ENCODE results near the gene SYT9. TPM values are rescaled to one million over a fixed set of nuclear protein-coding genes. Genes with fewer than 3 reads are reported as not detected.

The SYT9 gene
- polyA plus RNA-seq, 2 of the 4 experiments (the other 2 are of a cell fraction), result 0.10 TPM; not detected in 1

- H3K4me2 ChIP-seq, result no peak overlapping the region
- 0 out of 3 replicates have a peak, but pooled peaks cover 6% of the 10 kb centered on the region for H3K4me1 ChIP-seq
- no peak for ATAC-seq
- WGBS (ENCODE audit: missing lambda C conversion rate), result 80% methylated on average over 2 of the region's 2 CpGs
- CTCF ChIA-PET, result interaction anchor here (0.9 to 6.1 kb wide), 5 partner anchors 9 to 185 kb away, joined by 3 to 76 read pairs (median 4); no protein-coding TSS in a partner anchor
- no peak overlapping the region for H3K27ac ChIP-seq
- TF ChIP-seq RFX5 (IDR thresholded peaks at IDR 0.05), result no peak
- TF ChIP-seq KDM1A (IDR thresholded peaks at IDR 0.05; ENCODE audit: low read depth), result no peak
- no peak for TF ChIP-seq GATA3 (IDR thresholded peaks at IDR 0.05; ENCODE audit: borderline replicate concordance)
- TF ChIP-seq BHLHE40 (IDR thresholded peaks at IDR 0.05; ENCODE audit: low read depth, low read length), result no peak
- TF ChIP-seq EHF (CRISPR knock-in tag; IDR thresholded peaks at IDR 0.05), result no peak
- no peak for TF ChIP-seq ZC3H11A (IDR thresholded peaks at IDR 0.05)
- TF ChIP-seq PHF8 (IDR thresholded peaks at IDR 0.05; ENCODE audit: borderline replicate concordance, low read depth), result no peak
- no peak for TF ChIP-seq MYC (IDR thresholded peaks at IDR 0.05; ENCODE audit: borderline replicate concordance, low read length)
- no peak for TF ChIP-seq HOXB5 (CRISPR knock-in tag; IDR thresholded peaks at IDR 0.05)
- no peak for TF ChIP-seq FOXS1 (CRISPR knock-in tag; IDR thresholded peaks at IDR 0.05)
- no peak for TF ChIP-seq FOSB (CRISPR knock-in tag; IDR thresholded peaks at IDR 0.05)
- no peak for TF ChIP-seq POLR2AphosphoS2 (conservative IDR thresholded peaks at IDR 0.05; ENCODE audit: low read length)
- TF ChIP-seq NR3C1 (IDR thresholded peaks at IDR 0.05), result no peak
- no peak for TF ChIP-seq RCOR1 (IDR thresholded peaks at IDR 0.05; ENCODE audit: low read depth, low read length)
- no peak for TF ChIP-seq PBX3 (IDR thresholded peaks at IDR 0.05)
- no peak for TF ChIP-seq POLR2A (IDR thresholded peaks at IDR 0.05; ENCODE audit: low read length)
- no peak for TF ChIP-seq TP53 (CRISPR knock-in tag; IDR thresholded peaks at IDR 0.05)
- TF ChIP-seq NFE2L2 (conservative IDR thresholded peaks at IDR 0.05; ENCODE audit: low read length), result no peak
- TF ChIP-seq RARB (CRISPR knock-in tag; IDR thresholded peaks at IDR 0.05), result no peak
- no peak for FAIRE-seq
- no peak for DNase-seq (ENCODE audit: low read depth in 1 of 2, low spot score in 1 of 2)
- H3K4me3 ChIP-seq, result no peak overlapping the region
- H3K9me3 ChIP-seq, result no peaks in the 10 kb centered on the region
- POLR2A ChIA-PET, result no interaction called here
These were observed 258.3 kb downstream of the SYT9 start for GRCh38 chr11:7509966-7510365.

GRCh38 chr11:7511401-7511800, 259.7 kb downstream of the SYT9 start:
- 35% methylated on average over 5 of the region's 5 CpGs for WGBS (ENCODE audit: missing lambda C conversion rate)
- DNase-seq (ENCODE audit: low read depth in 1 of 2, low spot score in 1 of 2) (no peak), FAIRE-seq (no peak), ATAC-seq (no peak)
- CTCF ChIA-PET, result interaction anchor here (0.6 to 6.1 kb wide), 11 partner anchors 10 to 464 kb away, joined by 3 to 76 read pairs (median 6); no protein-coding TSS in a partner anchor
- Histone ChIP-seq H3K9me3 (no peaks in the 10 kb centered on the region), H3K27ac (no peak overlapping the region), H3K4me1 (0 out of 3 replicates have a peak, but pooled peaks cover 6% of the 10 kb centered on the region), H3K4me3 (no peak overlapping the region), H3K4me2 (no peak overlapping the region)
- peak; percentile 22; the same call in 1 of the 2 replicates for TF ChIP-seq USF2 (IDR thresholded peaks at IDR 0.05)
- no peak for TF ChIP-seq MAFK (IDR thresholded peaks at IDR 0.05; ENCODE audit: partially characterized antibody)
- POLR2A ChIA-PET, result no interaction called here

- CTCF ChIA-PET, result interaction anchor here (0.7 to 6.1 kb wide), 29 partner anchors 9 to 479 kb away, joined by 3 to 76 read pairs (median 5); partner anchors contain the start of gene OLFML1
- peak; percentile 39 to 52 for ATAC-seq
- 67% methylated on average over 17 of the region's 18 CpGs for WGBS (ENCODE audit: missing lambda C conversion rate)
These were observed 261.0 kb downstream of the SYT9 start for GRCh38 chr11:7512525-7513233.

More at GRCh38 chr11:7512525-7513233, 261.0 kb downstream of the SYT9 start:
- peak overlapping the region; percentile 75 to 92 for H3K27ac ChIP-seq
- DNase-seq (ENCODE audit: low read depth in 1 of 2, low spot score in 1 of 2), result no peak
- TF ChIP-seq CEBPB (IDR thresholded peaks at IDR 0.05) (no peak), ESRRA (IDR thresholded peaks at IDR 0.05; ENCODE audit: borderline replicate concordance, low read length) (no peak), HMGXB4 (CRISPR knock-in tag; IDR thresholded peaks at IDR 0.05; ENCODE audit: borderline replicate concordance) (no peak), NPAS2 (CRISPR knock-in tag; IDR thresholded peaks at IDR 0.05; ENCODE audit: borderline replicate concordance) (no peak), ZFP36 (IDR thresholded peaks at IDR 0.05; ENCODE audit: borderline replicate concordance, partially characterized antibody) (no peak), BHLHE40 (IDR thresholded peaks at IDR 0.05; ENCODE audit: low read depth, low read length) (no peak)
- peak overlapping the region; percentile 89 for H3K4me2 ChIP-seq
- POLR2A ChIA-PET, result no interaction called here
- no peaks in the 10 kb centered on the region for H3K9me3 ChIP-seq
- 0 out of 3 replicates have a peak, but pooled peaks cover 6% of the 10 kb centered on the region for H3K4me1 ChIP-seq
- FAIRE-seq, result no peak
- peak overlapping the region; percentile 76 for H3K4me3 ChIP-seq

Measured in A549 (cell line).